K562 (cell line): ENCODE results near the gene AFDN. TPM values are rescaled to one million over a fixed set of nuclear protein-coding genes. Genes with fewer than 3 reads are reported as not detected.
A peak's percentile ranks its signal among the peaks of the same experiment; 100 is the strongest.

Experiments
- DACH1 ChIP-seq: fragments of 450-650 bp; IDR thresholded peaks from 2 replicates; pipeline ENCODE4 v1.6.1; 2018; ENCODE audit not compliant: partially characterized antibody
- DPF2 ChIP-seq: fragments of 450-650 bp; IDR thresholded peaks from 2 replicates; pipeline ENCODE4 v1.6.1; 2016
- ESRRA ChIP-seq: fragments of 450-650 bp; IDR thresholded peaks from 2 replicates; pipeline ENCODE4 v1.6.1; 2014; ENCODE audit warnings: low read depth, mild to moderate bottlenecking, moderate library complexity, borderline replicate concordance
- ETV5 ChIP-seq: sonication (generic); formaldehyde crosslinking; IDR thresholded peaks from 2 replicates; pipeline ENCODE4 v1.4.0; 2020; ENCODE audit warnings: low read depth, mild to moderate bottlenecking, missing genetic modification reagents
- L3MBTL2 ChIP-seq: fragments of 450-650 bp; IDR thresholded peaks from 2 replicates; pipeline ENCODE4 v1.6.1; 2016; ENCODE audit warnings: mild to moderate bottlenecking, moderate library complexity
- LEF1 ChIP-seq: fragments of 450-650 bp; IDR thresholded peaks from 2 replicates; pipeline ENCODE4 v1.6.1; 2016; ENCODE audit warnings: mild to moderate bottlenecking
- MAFG ChIP-seq: fragments of 450-650 bp; conservative IDR thresholded peaks from 2 replicates; pipeline ENCODE4 v1.6.1; 2016; ENCODE audit warnings: missing genetic modification characterization, missing compliant biosample characterization
- MLLT1 ChIP-seq, 2 experiments: fragments of 450-650 bp; IDR thresholded peaks; 2 replicates each; pipeline ENCODE4 v1.6.1; 2016
- MTA3 ChIP-seq: fragments of 450-650 bp; formaldehyde crosslinking; IDR thresholded peaks from 2 replicates; pipeline ENCODE4 v1.6.1; 2017; ENCODE audit warnings: mild to moderate bottlenecking, borderline replicate concordance
- MYC ChIP-seq, 2 experiments: fragments of 250-450 bp in 1 of 2; sonication (Bioruptor Pico) in 1 of 2; IDR thresholded peaks; 2 replicates each; pipeline versions ENCODE4 v1.5.1 to v1.6.1; 2012 to 2021; ENCODE audit warnings: low read depth in 2 of 2, borderline replicate concordance in 1 of 2, improper control_type of control experiment in 1 of 2, low read length in 1 of 2, mild to moderate bottlenecking in 1 of 2, moderate library complexity in 1 of 2
- NKRF ChIP-seq: fragments of 450-650 bp; IDR thresholded peaks from 2 replicates; pipeline ENCODE4 v1.6.1; 2016; ENCODE audit warnings: borderline replicate concordance
- VEZF1 ChIP-seq: fragments of 200-800 bp; sonication (Bioruptor generic); IDR thresholded peaks from 2 replicates; pipeline ENCODE4 v1.6.1; 2017; ENCODE audit warnings: missing genetic modification characterization, missing compliant biosample characterization
- ZBTB49 ChIP-seq: sonication (generic); formaldehyde crosslinking; IDR thresholded peaks from 2 replicates; pipeline ENCODE4 v1.8.0; 2022; ENCODE audit warnings: missing genetic modification reagents, mild to moderate bottlenecking, borderline replicate concordance
- ZNF165 ChIP-seq: fragments of 250-450 bp; sonication (Bioruptor Pico); IDR thresholded peaks from 2 replicates; pipeline ENCODE4 v1.4.0; 2020; ENCODE audit warnings: borderline replicate concordance
- ZNF76 ChIP-seq: fragments of 250-450 bp; sonication (Bioruptor Pico); IDR thresholded peaks from 2 replicates; pipeline ENCODE4 v1.4.0; 2020; ENCODE audit warnings: mild to moderate bottlenecking, moderate library complexity, borderline replicate concordance
- polyA plus RNA-seq, 8 experiments: library from polyadenylated mRNA; depleted of rRNA in 4 of 8; stranded (reverse) in 5 of 8; unstranded in 3 of 8; fragments of >200 nt; fragmentation: Nextera tagmentation in 2 of 8; fragmentation: Illumina TruSeq in 1 of 8; extraction: Ambion mirVana in 2 of 8; extraction: Trizol in 1 of 8; gene quantifications; 2 replicates each; pipeline versions ENCODE4 v1.2.1 to v1.2.3, GENCODE V29; 2011 to 2014; ENCODE audit warnings: inconsistent platforms in 1 of 8, missing spikeins in 1 of 8
- total RNA-seq, 7 experiments: library from RNA; depleted of rRNA in 6 of 7; stranded (reverse); fragments of >200 nt in 6 of 7; fragmentation: Illumina TruSeq in 2 of 7; extraction: Trizol in 2 of 7; gene quantifications; 2 replicates each; pipeline versions ENCODE4 v1.2.1 to v1.2.3, GENCODE V29; 2011 to 2021; ENCODE audit warnings: low replicate concordance in 1 of 7

Gene AFDN
- total and polyA plus RNA-seq, 9 of the 15 experiments (the other 6 are each of a cell fraction or from before 2014, with no cell fraction given) = 7.2 to 129 (median 105) TPM

- TF ChIP-seq NKRF = no peak; the same call in 1 of the 2 replicates
- TF ChIP-seq ZNF165 (CRISPR knock-in tag) = no peak
- peak; percentile 58; the same call in 1 of the 2 replicates for TF ChIP-seq MYC (IDR thresholded peaks at IDR 0.05; ENCODE audit: low read depth, low read length)
- TF ChIP-seq MYC (CRISPR knock-in tag; IDR thresholded peaks at IDR 0.05; ENCODE audit: borderline replicate concordance, low read depth) = no peak
- no peak for TF ChIP-seq ZBTB49
- TF ChIP-seq DACH1 = peak; percentile 85
- no peak for TF ChIP-seq ZNF76 (CRISPR knock-in tag)
- 0 out of 2 replicates have a peak, but pooled peaks have one; percentile 62 for TF ChIP-seq MTA3
- TF ChIP-seq ESRRA = no peak
- TF ChIP-seq L3MBTL2 = 0 out of 2 replicates have a peak, but pooled peaks have one; percentile 14
- peak; percentile 93 for TF ChIP-seq DPF2
- TF ChIP-seq MLLT1 (IDR thresholded peaks at IDR 0.05) = peak; percentile 85 to 86
- TF ChIP-seq LEF1 = peak; percentile 98
- no peak for TF ChIP-seq ETV5
- no peak; the same call in 1 of the 2 replicates for TF ChIP-seq VEZF1
- 0 out of 2 replicates have a peak, but pooled peaks have one; percentile 22 for TF ChIP-seq MAFG
These were observed 30.4 kb downstream of the AFDN start (continued) for GRCh38 chr6:167856999-167857660.
